Measurements from ENCODE around the gene WDR45B.

DNA sequence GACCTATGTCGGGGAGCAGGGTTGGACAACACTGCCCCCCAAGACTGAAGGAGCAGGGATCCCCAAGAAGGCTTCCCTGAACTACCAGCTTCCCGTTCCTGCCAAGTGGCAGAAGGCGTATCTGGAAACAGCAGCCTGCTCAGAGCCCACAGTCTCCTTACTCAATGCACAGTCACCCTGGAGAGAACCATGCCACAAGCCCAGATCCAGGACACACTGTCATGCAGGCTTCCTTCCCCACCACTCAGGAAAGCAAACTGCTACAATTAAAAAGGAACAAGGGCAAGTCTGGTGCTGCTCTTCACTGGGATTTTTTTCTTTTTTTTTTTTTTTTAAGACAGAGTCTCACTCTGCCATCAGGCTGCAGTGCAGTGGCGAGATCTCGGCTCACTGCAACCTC, 8.2 kb downstream of the WDR45B start:
- TF ChIP-seq POLR2A (IDR thresholded peaks at IDR 0.05), result no peak
- TF ChIP-seq, protein P1, sequence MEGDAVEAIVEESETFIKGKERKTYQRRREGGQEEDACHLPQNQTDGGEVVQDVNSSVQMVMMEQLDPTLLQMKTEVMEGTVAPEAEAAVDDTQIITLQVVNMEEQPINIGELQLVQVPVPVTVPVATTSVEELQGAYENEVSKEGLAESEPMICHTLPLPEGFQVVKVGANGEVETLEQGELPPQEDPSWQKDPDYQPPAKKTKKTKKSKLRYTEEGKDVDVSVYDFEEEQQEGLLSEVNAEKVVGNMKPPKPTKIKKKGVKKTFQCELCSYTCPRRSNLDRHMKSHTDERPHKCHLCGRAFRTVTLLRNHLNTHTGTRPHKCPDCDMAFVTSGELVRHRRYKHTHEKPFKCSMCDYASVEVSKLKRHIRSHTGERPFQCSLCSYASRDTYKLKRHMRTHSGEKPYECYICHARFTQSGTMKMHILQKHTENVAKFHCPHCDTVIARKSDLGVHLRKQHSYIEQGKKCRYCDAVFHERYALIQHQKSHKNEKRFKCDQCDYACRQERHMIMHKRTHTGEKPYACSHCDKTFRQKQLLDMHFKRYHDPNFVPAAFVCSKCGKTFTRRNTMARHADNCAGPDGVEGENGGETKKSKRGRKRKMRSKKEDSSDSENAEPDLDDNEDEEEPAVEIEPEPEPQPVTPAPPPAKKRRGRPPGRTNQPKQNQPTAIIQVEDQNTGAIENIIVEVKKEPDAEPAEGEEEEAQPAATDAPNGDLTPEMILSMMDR (IDR thresholded peaks at IDR 0.05), result no peak

All from body of pancreas (tissue), 4 donors.